ENCODE data around the gene TMEM255B. TPM values are rescaled to one million over a fixed set of nuclear protein-coding genes. Genes with fewer than 3 reads are reported as not detected.

TMEM255B gene
- total RNA-seq, 1 donor from 2014 or later = 321 TPM

DNA sequence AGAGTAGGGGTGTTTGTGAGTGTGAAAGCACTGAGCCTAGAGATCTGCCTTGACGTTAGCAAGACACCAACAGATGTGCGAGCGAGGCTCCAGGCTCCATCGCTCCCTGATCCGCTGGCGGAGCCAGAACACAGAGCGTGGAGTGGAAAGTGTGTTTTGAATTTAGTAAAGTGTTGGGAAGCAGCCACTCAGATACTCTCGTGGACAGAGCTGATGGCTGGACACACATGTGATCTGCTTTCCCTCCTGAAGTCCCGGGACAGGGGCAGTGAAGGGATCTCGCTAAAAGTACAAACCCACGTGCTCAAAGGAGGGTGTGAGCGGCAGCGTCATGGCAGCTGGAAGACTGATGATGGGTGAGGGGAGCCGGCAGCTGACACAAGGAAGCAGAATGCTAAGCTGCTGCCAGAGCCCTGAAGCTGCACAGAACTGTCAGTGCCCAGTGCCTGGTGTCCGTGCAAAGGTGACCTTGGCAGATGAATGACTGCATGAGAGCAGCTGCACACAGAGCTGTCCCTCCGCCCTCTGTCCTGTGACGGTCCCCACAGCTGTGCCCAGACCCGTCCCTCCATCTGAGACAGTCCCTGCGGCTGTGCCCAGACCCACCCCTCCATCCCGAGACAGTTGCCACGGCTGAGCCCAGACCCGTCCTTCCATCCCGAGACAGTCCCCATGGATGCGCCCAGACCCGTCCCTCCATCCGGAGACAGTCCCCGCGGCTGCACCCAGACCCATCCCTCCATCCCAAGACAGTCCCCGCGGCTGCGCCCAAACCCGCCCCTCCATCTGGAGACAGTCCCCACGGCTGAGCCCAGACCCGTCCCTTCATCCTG lies 29.6 kb upstream of the TMEM255B start:
- peaks cover 3% of the 10 kb centered on the region for H3K4me1 Mint-ChIP-seq (ENCODE audit: unreplicated experiment)
- H3K9me3 Mint-ChIP-seq (ENCODE audit: unreplicated experiment) = no peaks in the 10 kb centered on the region
- peaks cover 8% of the 10 kb centered on the region for H3K27me3 Mint-ChIP-seq (ENCODE audit: unreplicated experiment)
- H3K27ac Mint-ChIP-seq (ENCODE audit: unreplicated experiment) = no peak overlapping the region
- no peak overlapping the region for H3K4me3 Mint-ChIP-seq (ENCODE audit: unreplicated experiment)
- DNase-seq (ENCODE audit: low spot score) = no peak
- TF ChIP-seq CTCF (IDR thresholded peaks at IDR 0.05; ENCODE audit: unreplicated experiment) = no peak
- H3K36me3 Mint-ChIP-seq (ENCODE audit: low read depth, unreplicated experiment) = no peaks in the 10 kb centered on the region

DNA sequence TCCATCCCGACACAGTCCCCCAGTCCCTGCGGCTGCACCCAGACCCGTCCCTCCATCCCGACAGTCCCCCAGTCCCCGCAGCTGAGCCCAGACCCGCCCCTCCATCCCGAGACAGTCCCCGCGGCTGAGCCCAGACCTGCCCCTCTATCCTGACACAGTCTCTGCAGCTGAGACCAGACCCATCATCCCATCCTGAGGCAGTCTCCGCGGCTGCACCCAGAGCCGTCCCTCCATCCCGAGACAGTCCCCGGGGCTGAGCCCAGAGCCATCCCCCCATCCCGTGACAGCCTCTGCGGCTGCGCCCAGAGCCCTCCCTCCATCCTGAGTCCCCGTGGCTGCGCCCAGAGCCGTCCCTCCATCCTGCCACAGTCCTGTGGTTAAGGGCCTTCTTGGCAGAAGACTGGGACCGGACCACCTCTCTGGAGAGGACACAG lies 28.8 kb upstream of the TMEM255B start:
- DNase-seq (ENCODE audit: low spot score) = no peak
- Mint-ChIP-seq H3K36me3 (ENCODE audit: low read depth, unreplicated experiment) (no peaks in the 10 kb centered on the region), H3K4me3 (ENCODE audit: unreplicated experiment) (no peak overlapping the region), H3K9me3 (ENCODE audit: unreplicated experiment) (no peaks in the 10 kb centered on the region), H3K4me1 (ENCODE audit: unreplicated experiment) (no peaks in the 10 kb centered on the region), H3K27me3 (ENCODE audit: unreplicated experiment) (peaks cover 7% of the 10 kb centered on the region), H3K27ac (ENCODE audit: unreplicated experiment) (no peak overlapping the region)
- TF ChIP-seq CTCF (IDR thresholded peaks at IDR 0.05; ENCODE audit: unreplicated experiment) = no peak

- Mint-ChIP-seq H3K4me1 (ENCODE audit: unreplicated experiment) (no peaks in the 10 kb centered on the region), H3K27me3 (ENCODE audit: unreplicated experiment) (peaks cover 7% of the 10 kb centered on the region), H3K36me3 (ENCODE audit: low read depth, unreplicated experiment) (no peaks in the 10 kb centered on the region), H3K9me3 (ENCODE audit: unreplicated experiment) (no peaks in the 10 kb centered on the region), H3K4me3 (ENCODE audit: unreplicated experiment) (no peak overlapping the region), H3K27ac (ENCODE audit: unreplicated experiment) (no peak overlapping the region)
- no peak for DNase-seq (ENCODE audit: low spot score)
- no peak for TF ChIP-seq CTCF (IDR thresholded peaks at IDR 0.05; ENCODE audit: unreplicated experiment)
Observed at GRCh38 chr13:113730831-113731191, 28.2 kb upstream of the TMEM255B start.

- DNase-seq (ENCODE audit: low spot score) = no peak
- no peak for TF ChIP-seq CTCF (IDR thresholded peaks at IDR 0.05; ENCODE audit: unreplicated experiment)
- Mint-ChIP-seq H3K4me1 (ENCODE audit: unreplicated experiment) (no peaks in the 10 kb centered on the region), H3K4me3 (ENCODE audit: unreplicated experiment) (no peak overlapping the region), H3K36me3 (ENCODE audit: low read depth, unreplicated experiment) (no peaks in the 10 kb centered on the region), H3K9me3 (ENCODE audit: unreplicated experiment) (no peaks in the 10 kb centered on the region), H3K27me3 (ENCODE audit: unreplicated experiment) (peaks cover 7% of the 10 kb centered on the region), H3K27ac (ENCODE audit: unreplicated experiment) (no peak overlapping the region)
Observed at GRCh38 chr13:113731192-113732175, 27.5 kb upstream of the TMEM255B start.
